LoVo (cell line): ENCODE data around the gene PRKAG2.

ENCODE experiments used
- DNase-seq: peaks from one replicate; pipeline ENCODE4 v3.0.0-alpha.2; 2016; ENCODE audit warnings: low spot score

PRKAG2 gene

DNA sequence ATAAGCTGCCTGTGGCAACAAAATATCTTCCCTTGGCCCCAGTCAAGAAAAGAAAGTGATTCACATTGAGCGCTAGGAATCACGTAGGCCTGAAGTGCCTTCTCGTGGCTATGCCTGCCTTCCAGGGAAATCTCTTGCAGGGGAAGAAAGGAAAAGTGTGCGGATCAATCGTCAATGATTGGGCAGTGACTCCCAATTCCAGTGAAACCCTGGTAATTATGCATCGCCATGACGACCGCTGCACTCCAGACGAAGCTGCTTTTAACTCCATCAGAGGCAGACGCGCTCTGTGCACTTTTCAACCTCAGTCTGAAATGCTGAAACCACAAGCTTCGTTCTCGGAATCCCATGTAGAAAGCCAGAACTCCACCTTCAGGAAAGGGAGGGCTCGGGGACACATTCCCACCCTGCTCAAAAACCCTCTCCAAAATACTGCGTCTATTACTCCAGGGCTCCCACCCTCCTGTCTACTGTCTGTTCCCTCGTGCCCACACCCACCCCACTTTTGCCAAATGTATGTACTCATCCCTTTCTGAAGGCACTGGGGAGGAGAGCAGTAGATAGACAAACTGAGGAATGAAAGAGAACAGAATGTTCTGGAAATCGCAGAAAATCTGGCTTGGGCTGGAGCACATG lies 24.2 kb upstream of the PRKAG2 start:
- DNase-seq = no peak

- DNase-seq = no peak
These were observed 23.7 kb upstream of the PRKAG2 start for GRCh38 chr7:151900591-151900985.

- no peak for DNase-seq
These were observed 22.8 kb upstream of the PRKAG2 start for GRCh38 chr7:151899513-151900360.

- DNase-seq = no peak
These were observed 21.2 kb upstream of the PRKAG2 start for GRCh38 chr7:151897951-151898686.

DNA sequence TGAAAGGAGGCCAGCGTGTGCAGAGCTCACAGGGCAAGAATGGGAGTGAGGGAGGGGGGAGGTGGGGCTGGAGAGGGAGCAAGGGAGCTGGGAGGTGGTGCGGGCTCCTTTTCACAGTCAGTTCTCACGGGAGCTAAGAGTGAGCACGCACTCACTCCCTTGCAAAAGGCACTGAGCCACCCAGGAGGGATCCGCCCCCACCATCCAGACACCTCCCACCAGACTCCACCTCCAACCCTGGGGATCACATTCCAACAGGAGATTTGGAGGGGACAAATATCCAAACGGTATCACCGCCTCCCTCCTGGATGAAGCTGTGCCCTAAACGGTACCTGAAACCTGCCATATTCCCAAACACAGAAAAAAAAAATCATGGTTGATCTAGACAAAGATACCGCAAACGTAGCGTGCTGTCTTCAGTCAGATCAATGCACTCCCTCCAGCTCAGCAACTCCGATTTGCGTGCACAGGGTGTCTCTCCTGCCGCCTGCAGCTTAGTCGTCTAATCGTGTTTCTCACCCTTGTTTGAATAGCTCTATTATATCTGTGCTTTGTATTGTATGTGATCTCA lies 20.3 kb upstream of the PRKAG2 start:
- no peak for DNase-seq

DNA sequence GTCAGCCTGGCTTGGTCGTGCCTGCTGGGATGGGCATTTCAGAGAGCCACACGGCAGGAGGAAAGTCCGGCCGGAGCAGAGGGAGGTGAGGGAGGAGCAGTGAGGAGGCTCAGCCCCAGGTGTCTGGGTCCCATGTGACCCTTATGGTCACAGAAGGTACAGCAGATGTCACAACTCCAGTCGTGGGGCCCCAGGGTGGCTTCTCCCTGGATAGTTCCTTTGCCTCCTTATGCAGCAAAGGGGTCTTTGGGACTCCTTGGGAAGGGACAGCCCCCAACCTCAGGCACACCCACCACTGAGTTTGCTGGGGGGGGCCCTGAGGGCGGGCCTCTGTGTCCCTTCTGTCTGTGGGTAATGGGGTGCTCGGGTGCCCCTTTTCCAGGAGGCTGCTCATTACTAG lies 19.6 kb upstream of the PRKAG2 start:
- DNase-seq = no peak

GRCh38 chr7:151896086-151896485 lies 19.2 kb upstream of the PRKAG2 start:
- no peak for DNase-seq

DNA sequence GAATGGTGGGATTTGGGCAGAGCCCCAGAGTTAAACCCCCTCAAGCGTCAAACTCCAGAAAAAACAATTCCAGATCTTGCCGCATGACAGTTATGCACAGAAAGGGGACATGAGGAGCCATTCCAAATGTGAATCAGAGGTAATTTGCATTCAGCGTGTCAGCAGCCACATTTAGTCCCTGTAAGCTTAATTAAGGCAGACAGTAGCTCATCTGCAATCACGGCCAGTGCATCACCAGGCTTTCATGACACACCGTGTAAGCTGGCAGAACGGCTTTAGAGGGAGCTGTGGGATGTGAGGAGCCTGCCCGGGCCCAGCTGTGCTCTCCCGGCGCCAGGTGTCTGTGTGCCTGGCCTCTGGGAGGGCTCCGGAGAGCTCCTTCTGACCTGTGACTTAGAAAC lies 18.7 kb upstream of the PRKAG2 start:
- no peak for DNase-seq

GRCh38 chr7:151895008-151895630 lies 18.2 kb upstream of the PRKAG2 start:
- DNase-seq = no peak

DNA sequence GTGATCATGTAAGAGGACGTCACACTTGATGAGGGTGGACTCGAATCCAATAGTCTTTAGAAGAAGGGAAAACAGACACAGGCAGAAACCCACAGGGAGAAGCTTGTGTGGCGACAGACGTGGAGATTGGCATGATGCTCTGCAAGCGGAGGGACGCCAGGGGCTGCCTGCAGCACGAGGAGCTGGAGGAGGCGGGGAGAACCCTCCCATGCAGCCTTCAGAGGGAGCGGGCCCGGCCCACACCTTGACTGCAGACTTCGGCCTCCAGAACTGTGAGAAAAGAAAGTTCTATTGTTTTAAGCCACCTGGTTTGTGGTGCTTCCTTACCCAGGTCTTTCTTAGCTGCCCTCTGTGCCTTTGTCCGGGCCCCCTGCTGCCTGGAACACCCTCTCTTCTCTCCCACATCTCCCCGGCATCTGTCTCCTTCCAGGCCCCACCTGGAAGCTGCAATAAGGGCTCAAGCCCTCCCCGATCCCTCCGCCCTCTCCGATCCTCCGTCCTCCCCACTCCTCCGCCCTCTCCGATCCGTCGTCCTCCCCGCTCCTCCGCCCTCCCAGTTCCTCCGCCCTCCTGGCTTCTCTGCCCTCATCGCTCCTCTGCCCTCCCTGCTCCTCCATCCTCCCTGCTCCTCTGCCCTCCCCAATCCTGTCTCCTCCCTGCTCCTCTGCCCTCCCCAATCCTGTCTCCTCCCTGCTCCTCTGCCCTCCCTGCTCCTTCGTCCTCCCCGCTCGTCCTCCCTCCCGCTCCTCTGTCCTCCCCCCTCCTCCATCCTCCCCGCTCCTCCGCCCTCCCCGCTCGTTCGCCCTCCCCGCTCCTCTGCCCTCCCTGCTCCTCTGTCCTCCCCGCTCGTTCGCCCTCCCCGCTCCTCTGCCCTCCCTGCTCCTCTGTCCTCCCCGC lies 17.4 kb upstream of the PRKAG2 start:
- DNase-seq = no peak

DNA sequence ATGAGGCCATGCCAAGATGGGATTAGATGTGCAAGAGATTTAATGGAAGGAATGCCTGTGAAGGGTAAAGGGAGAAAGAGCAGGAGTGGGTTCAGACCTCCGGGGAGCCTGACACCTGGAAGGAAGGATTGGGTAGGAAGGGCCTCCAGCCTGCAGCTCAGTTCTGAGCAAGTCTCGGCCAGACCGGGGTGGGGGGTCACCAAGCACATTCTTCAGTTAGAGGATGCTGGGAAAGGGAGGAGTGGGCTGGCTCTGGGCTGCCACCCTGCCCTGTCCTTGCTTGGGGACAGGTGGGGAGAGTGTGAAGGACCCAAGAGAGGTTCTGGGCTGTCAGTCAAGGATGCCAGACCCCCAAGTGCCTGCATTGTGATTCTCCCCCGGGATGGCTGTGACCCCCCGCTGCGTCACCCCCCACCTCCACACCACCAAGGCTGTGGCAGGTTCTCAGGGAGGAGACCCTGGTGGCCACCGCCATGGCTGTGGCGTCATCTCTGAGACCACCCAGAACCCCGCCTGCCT lies 16.5 kb upstream of the PRKAG2 start:
- no peak for DNase-seq

GRCh38 chr7:151891753-151892152 lies 14.8 kb upstream of the PRKAG2 start:
- no peak for DNase-seq

GRCh38 chr7:151891182-151891581 lies 14.3 kb upstream of the PRKAG2 start:
- DNase-seq = no peak

- DNase-seq = no peak
These were observed 13.6 kb upstream of the PRKAG2 start for GRCh38 chr7:151890355-151891004.

- no peak for DNase-seq
These were observed 12.8 kb upstream of the PRKAG2 start for GRCh38 chr7:151889406-151890354.

DNA sequence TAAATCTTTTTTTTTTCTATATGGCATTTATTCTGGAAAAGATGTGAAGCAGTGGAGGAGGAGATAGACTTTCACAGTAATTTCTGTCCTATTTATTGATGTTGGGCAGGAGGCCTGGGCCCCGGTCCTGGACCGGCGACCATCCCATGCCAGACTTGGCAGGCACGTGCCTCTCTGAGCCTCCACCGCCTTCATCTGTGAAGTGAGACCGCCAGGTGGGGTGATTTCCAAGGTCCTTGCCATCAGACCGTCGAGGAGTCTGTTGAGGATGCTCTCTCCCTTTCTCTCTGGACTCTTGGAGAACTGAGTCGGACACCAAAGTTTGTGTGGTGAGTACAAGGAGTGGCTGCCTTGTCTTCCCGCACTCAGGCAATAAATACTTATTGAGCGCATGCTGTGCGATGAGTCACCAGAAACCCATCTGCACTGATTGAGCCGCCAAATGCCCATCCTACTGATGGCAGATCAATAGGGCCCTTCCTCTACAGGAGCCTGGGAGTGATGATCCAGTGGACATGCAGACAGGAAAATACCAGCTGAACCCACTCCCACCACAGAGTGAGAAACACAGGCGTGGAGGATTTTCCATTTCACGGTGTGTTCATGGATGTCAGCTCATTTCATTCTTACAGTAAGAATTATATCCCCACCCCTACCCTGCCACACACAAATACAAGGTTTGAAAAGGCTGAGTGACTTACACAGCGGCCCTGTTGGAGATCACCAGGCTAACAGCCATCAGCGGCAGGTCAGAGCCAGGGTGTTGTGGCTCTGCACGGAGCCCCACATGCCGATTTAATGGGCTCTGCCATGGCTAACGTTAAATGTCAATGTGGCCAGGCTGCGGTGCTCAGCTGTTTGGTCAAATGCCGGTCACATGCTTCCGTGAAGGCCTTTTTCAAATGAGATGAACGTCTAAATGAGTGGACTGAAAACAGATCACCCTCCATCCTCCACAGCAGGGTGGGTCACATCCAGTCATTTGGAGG lies 11.5 kb upstream of the PRKAG2 start:
- peak; percentile 38 for DNase-seq

DNA sequence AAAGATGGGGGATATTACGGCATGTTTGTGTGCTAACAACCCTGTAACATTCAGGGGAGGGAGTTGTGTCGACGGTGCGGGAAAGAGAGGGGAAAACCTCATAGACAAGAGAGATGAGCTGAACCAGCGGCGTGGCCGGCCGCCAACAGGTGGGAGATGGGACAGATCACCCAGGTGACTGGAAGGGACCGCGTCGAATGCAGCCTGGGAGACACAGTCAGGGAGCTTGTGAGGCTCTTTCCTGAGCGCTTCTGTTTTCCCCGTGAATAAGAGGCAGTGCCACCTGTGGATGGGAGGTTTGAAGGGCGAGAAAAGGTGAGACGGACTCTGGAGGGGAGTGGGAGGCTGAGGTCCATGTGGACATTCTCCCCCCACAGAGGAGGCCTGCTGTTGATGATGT lies 9.9 kb upstream of the PRKAG2 start:
- DNase-seq = no peak

DNA sequence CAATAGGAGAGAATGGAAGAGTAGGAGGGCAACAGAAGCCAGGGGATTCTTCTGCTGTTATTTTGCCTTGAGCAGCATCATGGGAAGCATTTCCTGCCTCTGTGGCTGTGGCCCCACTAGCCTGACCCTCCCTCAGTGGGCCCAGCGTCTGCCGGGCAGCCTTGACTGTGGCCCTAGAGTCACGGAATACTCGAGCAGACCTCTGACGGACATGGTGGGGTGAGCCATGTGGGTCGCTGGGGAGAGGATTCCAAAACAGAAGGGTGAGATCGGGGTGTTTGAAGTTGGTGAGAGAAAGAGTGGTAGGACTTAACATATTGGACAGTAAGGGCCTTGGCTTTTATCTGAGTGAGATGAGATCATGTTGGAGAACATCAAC lies 8.3 kb upstream of the PRKAG2 start:
- no peak for DNase-seq
